IgD-negative memory B cell (primary cell): Measurements from ENCODE around the gene PDE3B. TPM values are rescaled to one million over a fixed set of nuclear protein-coding genes. Genes with fewer than 3 reads are reported as not detected.

Experiments
- H3K27ac Mint-ChIP-seq, 3 donors: one replicate each; pipeline ENCODE4 v1.8.0; 2020 to 2022; ENCODE audit warnings: mild to moderate bottlenecking in 3 of 3, mixed read lengths in 3 of 3, moderate library complexity in 1 of 3
- H3K27me3 Mint-ChIP-seq: one replicate; pipeline ENCODE4 v1.8.0; 2021; ENCODE audit warnings: mixed read lengths
- H3K36me3 Mint-ChIP-seq: one replicate; pipeline ENCODE4 v1.8.0; 2020; ENCODE audit warnings: mild to moderate bottlenecking, mixed read lengths
- H3K4me1 Mint-ChIP-seq, 3 donors: one replicate each; pipeline ENCODE4 v1.8.0; 2020 to 2022; ENCODE audit warnings: mixed read lengths in 3 of 3, mild to moderate bottlenecking in 1 of 3
- H3K4me3 Mint-ChIP-seq, 4 donors: one replicate each; pipeline ENCODE4 v1.8.0; 2020 to 2022; ENCODE audit warnings: mild to moderate bottlenecking in 4 of 4, mixed read lengths in 4 of 4, moderate library complexity in 3 of 4
- H3K9me3 Mint-ChIP-seq, 3 donors: one replicate each; pipeline ENCODE4 v1.8.0; 2020 to 2021; ENCODE audit warnings: mixed read lengths in 3 of 3, mild to moderate bottlenecking in 1 of 3
- polyA plus RNA-seq: library from polyadenylated mRNA; unstranded; fragments of 300-500 nt; fragmentation: Illumina TruSeq; gene quantifications from one replicate; pipeline ENCODE4 v1.2.3, GENCODE V29; 2021

Gene PDE3B
- polyA plus RNA-seq, 1 donor from 2014 or later = 5.5 TPM

DNA sequence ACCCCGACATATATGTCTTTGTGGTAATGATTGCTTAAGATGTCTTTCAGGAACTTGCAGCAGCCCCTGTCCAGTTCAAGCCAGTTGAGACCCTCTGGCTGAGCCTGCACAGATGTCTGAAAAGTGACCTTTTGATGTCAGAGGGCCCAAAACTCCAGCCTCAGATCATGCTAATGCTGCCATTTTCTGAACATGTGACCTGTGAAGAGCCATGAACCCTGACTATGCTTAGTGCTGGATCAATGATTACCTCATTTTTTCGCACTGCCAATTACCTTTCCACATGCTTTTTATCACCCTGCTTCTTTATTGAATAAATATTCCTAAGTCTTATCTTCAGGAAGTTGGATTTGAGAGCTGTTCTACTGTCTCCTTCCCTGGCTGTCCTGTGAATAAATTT, 255.3 kb downstream of the PDE3B start:
- Mint-ChIP-seq H3K27ac (no peak overlapping the region), H3K27me3 (peaks cover 2% of the 10 kb centered on the region), H3K4me3 (no peak overlapping the region), H3K36me3 (peaks cover 5% of the 10 kb centered on the region), H3K4me1 (peaks cover 0 to under 1% (median 0%) of the 10 kb centered on the region in 3 donors), H3K9me3 (no peaks in the 10 kb centered on the region)

- peaks cover 5% of the 10 kb centered on the region for H3K36me3 Mint-ChIP-seq
- peaks cover 5% of the 10 kb centered on the region for H3K27me3 Mint-ChIP-seq
- peaks cover 0 to 2% (median 0%) of the 10 kb centered on the region in 3 donors for H3K9me3 Mint-ChIP-seq
- no peak overlapping the region for H3K4me3 Mint-ChIP-seq
- H3K4me1 Mint-ChIP-seq = peaks cover 32 to 33% (median 32%) of the 10 kb centered on the region in 3 donors
- no peak overlapping the region for H3K27ac Mint-ChIP-seq
These were observed 259.2 kb downstream of the PDE3B start for GRCh38 chr11:14902650-14903350.

DNA sequence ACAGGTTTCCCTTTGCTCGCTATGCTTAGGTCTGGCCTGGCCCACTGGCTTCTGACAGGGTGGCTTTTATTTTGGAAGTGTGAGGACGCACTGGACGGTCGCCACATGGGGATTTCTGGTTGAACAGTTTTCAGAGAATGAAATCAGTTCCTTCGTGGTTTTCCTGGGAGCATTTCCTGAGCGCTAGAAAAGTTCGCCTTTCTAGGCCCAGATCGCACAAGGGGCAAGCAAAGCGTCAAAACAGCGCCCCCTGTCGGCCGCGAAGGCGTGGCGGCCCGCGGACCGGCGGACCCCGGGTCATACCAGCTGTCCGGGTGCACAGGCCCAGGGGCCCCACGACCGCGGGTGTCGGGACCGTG, 261.1 kb downstream of the PDE3B start:
- Mint-ChIP-seq H3K27me3 (peaks cover 5% of the 10 kb centered on the region), H3K4me1 (peaks cover 34 to 38% (median 37%) of the 10 kb centered on the region in 3 donors), H3K27ac (peak overlapping the region; percentile 85 to 98 (median 96)), H3K4me3 (peak overlapping the region; percentile 86 to 97 (median 92)), H3K36me3 (peaks cover 5% of the 10 kb centered on the region), H3K9me3 (peaks cover 0 to 2% (median 0%) of the 10 kb centered on the region in 3 donors)

DNA sequence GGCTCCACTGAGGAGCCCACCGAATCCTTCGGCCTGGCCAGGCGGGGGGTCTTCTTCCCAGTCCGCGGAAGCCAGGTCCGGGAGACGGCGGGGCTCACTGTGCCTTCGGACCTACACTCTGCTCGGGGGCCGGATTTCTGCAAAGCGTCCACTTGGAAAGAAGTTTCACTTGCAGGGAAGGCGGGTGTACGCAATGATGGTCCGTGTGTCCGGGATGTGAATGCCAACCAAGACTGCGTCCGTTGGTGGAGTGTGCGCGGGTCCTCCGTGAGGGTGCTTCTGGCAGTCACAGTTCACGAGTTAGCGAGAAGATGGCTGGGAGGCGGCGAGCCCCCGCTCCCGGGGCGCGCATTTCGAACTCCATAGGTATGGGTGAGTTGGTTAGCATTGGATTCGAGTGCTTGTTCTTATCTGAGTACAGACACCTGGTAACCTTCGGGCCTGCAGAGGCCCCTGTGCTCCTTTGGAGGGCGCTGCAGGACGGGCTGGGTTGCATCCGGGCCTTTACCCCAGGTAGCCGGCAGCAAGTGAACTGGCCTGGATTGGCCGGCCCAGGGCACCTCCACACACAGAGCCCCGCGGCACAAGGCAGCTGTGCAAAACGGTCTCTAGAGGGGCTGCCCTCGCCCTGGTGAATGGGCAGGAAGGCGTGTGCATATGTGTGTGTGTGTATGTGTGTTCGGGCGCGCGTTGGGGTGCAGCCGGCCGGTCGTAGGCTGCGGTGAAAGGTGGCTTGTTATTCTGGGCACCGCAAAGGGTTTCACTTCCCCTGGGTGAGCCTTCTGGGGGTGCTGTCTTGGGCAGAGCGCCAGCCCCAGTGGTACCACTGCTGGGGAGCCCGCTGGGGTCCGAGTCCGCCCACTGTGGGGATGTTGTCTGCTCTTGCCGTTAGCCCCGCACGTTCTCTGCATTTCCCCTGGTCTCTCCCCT, 261.8 kb downstream of the PDE3B start:
- H3K27ac Mint-ChIP-seq = peak overlapping the region; percentile 96 to 98 (median 96)
- H3K4me3 Mint-ChIP-seq = peak overlapping the region; percentile 86 to 97 (median 95)
- peaks cover 34 to 38% (median 37%) of the 10 kb centered on the region in 3 donors for H3K4me1 Mint-ChIP-seq
- H3K27me3 Mint-ChIP-seq = peaks cover 2% of the 10 kb centered on the region
- peaks cover 5% of the 10 kb centered on the region for H3K36me3 Mint-ChIP-seq
- peaks cover 0 to 2% (median 0%) of the 10 kb centered on the region in 3 donors for H3K9me3 Mint-ChIP-seq

- peaks cover 0 to 2% (median 0%) of the 10 kb centered on the region in 3 donors for H3K9me3 Mint-ChIP-seq
- H3K36me3 Mint-ChIP-seq = no peaks in the 10 kb centered on the region
- peak overlapping the region; percentile 96 to 98 (median 96) for H3K27ac Mint-ChIP-seq
- H3K4me3 Mint-ChIP-seq = peak overlapping the region in 1 of 4 donors; percentile 95
- peaks cover 2% of the 10 kb centered on the region for H3K27me3 Mint-ChIP-seq
- H3K4me1 Mint-ChIP-seq = peaks cover 34 to 38% (median 37%) of the 10 kb centered on the region in 3 donors
These were observed 263.0 kb downstream of the PDE3B start for GRCh38 chr11:14906578-14906977.

DNA sequence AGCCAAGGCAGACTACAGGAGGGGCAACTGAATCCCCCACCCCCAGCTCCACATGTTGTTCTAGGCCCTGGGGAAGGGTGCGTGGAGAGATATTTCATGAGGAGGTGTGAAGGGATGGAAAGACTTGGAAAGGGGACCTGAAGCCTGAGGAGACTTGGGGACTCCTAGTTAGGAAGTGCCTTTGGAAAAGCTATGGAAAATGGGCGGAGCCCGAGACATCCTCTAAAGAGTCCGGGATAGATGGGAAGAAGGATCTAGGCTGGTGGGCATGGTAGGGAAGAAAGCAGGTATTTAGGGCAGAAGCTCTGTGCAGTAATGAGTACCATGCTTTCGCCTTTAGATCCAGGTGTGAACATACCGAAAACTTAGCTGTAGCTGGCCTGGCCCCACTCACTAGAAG, 263.4 kb downstream of the PDE3B start:
- no peaks in the 10 kb centered on the region for H3K36me3 Mint-ChIP-seq
- H3K4me1 Mint-ChIP-seq = peaks cover 34 to 38% (median 37%) of the 10 kb centered on the region in 3 donors
- H3K27ac Mint-ChIP-seq = peak overlapping the region in 2 of 3 donors; percentile 96
- H3K9me3 Mint-ChIP-seq = peaks cover 0 to 2% (median 0%) of the 10 kb centered on the region in 3 donors
- H3K4me3 Mint-ChIP-seq = peak overlapping the region in 1 of 4 donors; percentile 66
- H3K27me3 Mint-ChIP-seq = peaks cover 2% of the 10 kb centered on the region

DNA sequence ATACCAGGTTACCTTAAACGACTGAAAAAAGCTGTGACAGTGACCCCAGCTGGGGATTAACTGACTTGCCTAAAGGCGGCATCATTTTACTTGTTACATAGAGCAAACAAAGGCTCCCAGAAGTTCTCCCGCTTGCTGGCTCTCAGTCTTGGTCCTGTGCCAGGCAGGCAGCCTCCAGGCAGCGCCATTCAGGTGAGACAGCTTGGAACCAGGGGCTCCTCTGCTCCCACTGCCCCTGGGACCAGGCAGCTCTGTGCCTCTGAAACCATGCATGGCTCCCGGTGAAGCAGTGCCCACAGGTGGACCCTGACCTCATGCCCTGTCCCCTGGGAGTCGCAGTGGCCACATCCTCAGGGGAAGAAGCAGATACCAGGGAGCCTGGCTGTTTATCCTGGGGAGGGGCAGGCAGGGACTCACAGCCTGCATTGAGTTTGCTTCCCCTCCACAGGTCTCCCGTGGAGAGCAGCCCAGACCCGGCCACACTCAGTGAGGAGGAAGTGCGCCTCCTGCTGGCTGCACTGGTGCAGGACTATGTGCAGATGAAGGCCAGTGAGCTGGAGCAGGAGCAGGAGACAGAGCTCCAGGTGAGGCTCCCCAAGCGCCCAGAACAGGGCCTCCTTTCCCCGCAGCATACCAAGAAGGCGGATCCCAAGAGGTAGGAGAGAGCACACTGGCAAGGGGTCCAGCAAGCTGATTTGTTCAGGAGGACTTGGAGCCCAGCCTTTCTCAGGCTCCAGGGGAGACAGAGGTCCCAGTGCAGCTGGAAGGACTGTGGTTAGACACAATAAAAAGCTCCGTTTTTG, 264.0 kb downstream of the PDE3B start:
- Mint-ChIP-seq H3K9me3 (peaks cover 0 to 2% (median 0%) of the 10 kb centered on the region in 3 donors), H3K4me1 (peaks cover 34 to 38% (median 37%) of the 10 kb centered on the region in 3 donors), H3K4me3 (peak overlapping the region in 1 of 4 donors; percentile 66), H3K36me3 (no peaks in the 10 kb centered on the region), H3K27me3 (peaks cover 2% of the 10 kb centered on the region), H3K27ac (peak overlapping the region in 2 of 3 donors; percentile 64 to 96)

DNA sequence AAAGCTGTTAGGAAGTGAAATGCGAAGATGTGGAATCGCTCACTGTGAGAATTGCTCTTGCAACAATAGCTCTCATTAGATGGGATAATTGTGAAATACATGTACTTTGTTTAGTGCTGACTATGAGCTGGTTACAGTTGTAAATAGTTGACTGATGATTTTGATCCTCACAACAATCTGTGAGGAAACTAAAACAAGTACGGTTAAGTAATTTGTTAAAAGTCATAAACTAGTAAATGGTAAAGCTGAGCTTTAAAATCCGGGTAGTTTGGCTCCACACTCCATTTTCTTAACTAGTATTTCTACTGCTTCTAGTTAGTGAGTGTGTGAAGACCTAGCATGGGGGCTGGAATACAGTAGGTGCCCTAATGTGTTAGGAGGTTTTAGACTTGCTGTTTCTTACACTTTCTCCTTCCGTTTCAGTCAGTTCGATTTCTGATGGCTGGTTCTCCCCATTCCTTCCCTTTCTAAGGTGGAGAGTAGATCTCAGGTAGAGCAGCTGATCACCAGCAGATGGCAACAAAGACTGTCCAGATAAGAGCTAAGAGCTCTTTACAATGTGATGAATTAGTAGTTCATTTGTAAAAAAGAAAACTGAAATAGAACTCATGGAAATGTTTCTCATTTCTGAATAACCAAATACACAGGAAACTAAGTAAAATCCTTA, 264.7 kb downstream of the PDE3B start:
- Mint-ChIP-seq H3K4me1 (peaks cover 34 to 38% (median 37%) of the 10 kb centered on the region in 3 donors), H3K9me3 (peaks cover 0 to 2% (median 0%) of the 10 kb centered on the region in 3 donors), H3K27me3 (peaks cover 6% of the 10 kb centered on the region), H3K27ac (peak overlapping the region in 1 of 3 donors; percentile 3), H3K4me3 (peak overlapping the region in 1 of 4 donors; percentile 10), H3K36me3 (no peaks in the 10 kb centered on the region)

- no peaks in the 10 kb centered on the region for H3K4me1 Mint-ChIP-seq
- no peak overlapping the region for H3K4me3 Mint-ChIP-seq
- H3K27me3 Mint-ChIP-seq = peaks cover 10% of the 10 kb centered on the region
- H3K36me3 Mint-ChIP-seq = no peaks in the 10 kb centered on the region
- H3K27ac Mint-ChIP-seq = no peak overlapping the region
- H3K9me3 Mint-ChIP-seq = peaks cover 0 to 4% (median 0%) of the 10 kb centered on the region in 3 donors
These were observed 270.9 kb downstream of the PDE3B start for GRCh38 chr11:14914536-14914935.

GRCh38 chr11:14916403-14916802, 272.8 kb downstream of the PDE3B start:
- H3K27ac Mint-ChIP-seq = no peak overlapping the region
- peaks cover 10% of the 10 kb centered on the region for H3K27me3 Mint-ChIP-seq
- no peaks in the 10 kb centered on the region for H3K36me3 Mint-ChIP-seq
- peaks cover 0 to 4% (median 0%) of the 10 kb centered on the region in 3 donors for H3K9me3 Mint-ChIP-seq
- no peak overlapping the region for H3K4me3 Mint-ChIP-seq
- no peaks in the 10 kb centered on the region for H3K4me1 Mint-ChIP-seq

Other genes with a start within 250 kb of the PDE3B start
- 64.5 TPM for gene COPB1, start 144.0 kb upstream of the PDE3B start, polyA plus RNA-seq
- 138 TPM for gene PSMA1, start 123.4 kb upstream of the PDE3B start, polyA plus RNA-seq
- 21.6 TPM for gene CYP2R1, start 248.4 kb downstream of the PDE3B start, polyA plus RNA-seq